Ishikawa (cell line): ENCODE results near the gene ZMYND19.
A peak's percentile ranks its signal among the peaks of the same experiment; 100 is the strongest.

Experiments
- EP300 ChIP-seq: IDR thresholded peaks from 2 replicates; pipeline ENCODE4 v1.6.1; 2012; ENCODE audit warnings: borderline replicate concordance
- FOXM1 ChIP-seq: IDR thresholded peaks from 2 replicates; pipeline ENCODE4 v1.6.1; 2012; ENCODE audit warnings: low read depth, borderline replicate concordance
- MAX ChIP-seq: IDR thresholded peaks from 2 replicates; pipeline ENCODE4 v1.6.1; 2012
- RAD21 ChIP-seq: IDR thresholded peaks from 2 replicates; pipeline ENCODE4 v1.6.1; 2012; ENCODE audit warnings: low read depth
- TAF1 ChIP-seq: IDR thresholded peaks from 2 replicates; pipeline ENCODE4 v1.6.1; 2012; ENCODE audit warnings: low read depth, mild to moderate bottlenecking
- TCF12 ChIP-seq: IDR thresholded peaks from 2 replicates; pipeline ENCODE4 v1.6.1; 2012; ENCODE audit warnings: low read depth
- TEAD4 ChIP-seq: IDR thresholded peaks from 2 replicates; pipeline ENCODE4 v1.6.1; 2012
- YY1 ChIP-seq: IDR thresholded peaks from 2 replicates; pipeline ENCODE4 v1.6.1; 2012; ENCODE audit warnings: low read depth
- TF ChIP-seq, protein P1 (sequence below): IDR thresholded peaks from 2 replicates; pipeline ENCODE4 v1.6.1; 2012; ENCODE audit warnings: low read depth, mild to moderate bottlenecking

GRCh38 chr9:137578518-137579258, 11.6 kb downstream of the ZMYND19 start, which contains the start of gene DPH7:
- TF ChIP-seq TAF1 = peak; percentile 80
- TF ChIP-seq FOXM1 = no peak
- 0 out of 2 replicates have a peak, but pooled peaks have one; percentile 4 for TF ChIP-seq TEAD4
- TF ChIP-seq RAD21 = peak; percentile 32; the same call in 1 of the 2 replicates
- TF ChIP-seq, protein P1, sequence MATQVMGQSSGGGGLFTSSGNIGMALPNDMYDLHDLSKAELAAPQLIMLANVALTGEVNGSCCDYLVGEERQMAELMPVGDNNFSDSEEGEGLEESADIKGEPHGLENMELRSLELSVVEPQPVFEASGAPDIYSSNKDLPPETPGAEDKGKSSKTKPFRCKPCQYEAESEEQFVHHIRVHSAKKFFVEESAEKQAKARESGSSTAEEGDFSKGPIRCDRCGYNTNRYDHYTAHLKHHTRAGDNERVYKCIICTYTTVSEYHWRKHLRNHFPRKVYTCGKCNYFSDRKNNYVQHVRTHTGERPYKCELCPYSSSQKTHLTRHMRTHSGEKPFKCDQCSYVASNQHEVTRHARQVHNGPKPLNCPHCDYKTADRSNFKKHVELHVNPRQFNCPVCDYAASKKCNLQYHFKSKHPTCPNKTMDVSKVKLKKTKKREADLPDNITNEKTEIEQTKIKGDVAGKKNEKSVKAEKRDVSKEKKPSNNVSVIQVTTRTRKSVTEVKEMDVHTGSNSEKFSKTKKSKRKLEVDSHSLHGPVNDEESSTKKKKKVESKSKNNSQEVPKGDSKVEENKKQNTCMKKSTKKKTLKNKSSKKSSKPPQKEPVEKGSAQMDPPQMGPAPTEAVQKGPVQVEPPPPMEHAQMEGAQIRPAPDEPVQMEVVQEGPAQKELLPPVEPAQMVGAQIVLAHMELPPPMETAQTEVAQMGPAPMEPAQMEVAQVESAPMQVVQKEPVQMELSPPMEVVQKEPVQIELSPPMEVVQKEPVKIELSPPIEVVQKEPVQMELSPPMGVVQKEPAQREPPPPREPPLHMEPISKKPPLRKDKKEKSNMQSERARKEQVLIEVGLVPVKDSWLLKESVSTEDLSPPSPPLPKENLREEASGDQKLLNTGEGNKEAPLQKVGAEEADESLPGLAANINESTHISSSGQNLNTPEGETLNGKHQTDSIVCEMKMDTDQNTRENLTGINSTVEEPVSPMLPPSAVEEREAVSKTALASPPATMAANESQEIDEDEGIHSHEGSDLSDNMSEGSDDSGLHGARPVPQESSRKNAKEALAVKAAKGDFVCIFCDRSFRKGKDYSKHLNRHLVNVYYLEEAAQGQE = no peak
- peak; percentile 54; the same call in 1 of the 2 replicates for TF ChIP-seq TCF12
- peak; percentile 77 for TF ChIP-seq MAX
- peak; percentile 17 for TF ChIP-seq EP300
- TF ChIP-seq YY1 = peak; percentile 61; the same call in 1 of the 2 replicates
